Measurements from ENCODE around the gene RIMBP2.

Gene RIMBP2

GRCh38 chr12:130524759-130525158 is 191.3 kb downstream of the RIMBP2 start:
- no peak for DNase-seq

- DNase-seq = no peak
These were observed 192.1 kb downstream of the RIMBP2 start for GRCh38 chr12:130523863-130524614.

- DNase-seq = no peak
These were observed 192.9 kb downstream of the RIMBP2 start for GRCh38 chr12:130523208-130523607.

GRCh38 chr12:130522244-130522834 is 193.8 kb downstream of the RIMBP2 start:
- DNase-seq = no peak

GRCh38 chr12:130521375-130522124 is 194.5 kb downstream of the RIMBP2 start:
- no peak for DNase-seq

- no peak for DNase-seq
These were observed 195.3 kb downstream of the RIMBP2 start for GRCh38 chr12:130520784-130521183.

GRCh38 chr12:130517588-130517987 is 198.5 kb downstream of the RIMBP2 start:
- DNase-seq = no peak

GRCh38 chr12:130514149-130514551 is 201.9 kb downstream of the RIMBP2 start:
- peak; percentile 53 for DNase-seq

GRCh38 chr12:130513556-130513955 is 202.5 kb downstream of the RIMBP2 start:
- DNase-seq = no peak

GRCh38 chr12:130511285-130511684 is 204.8 kb downstream of the RIMBP2 start:
- DNase-seq = peak; percentile 58

- no peak for DNase-seq
These were observed 206.6 kb downstream of the RIMBP2 start for GRCh38 chr12:130509454-130509853.

GRCh38 chr12:130508847-130509246 is 207.3 kb downstream of the RIMBP2 start:
- no peak for DNase-seq

GRCh38 chr12:130508318-130508717 is 207.8 kb downstream of the RIMBP2 start:
- no peak for DNase-seq

GRCh38 chr12:130506844-130507243 is 209.3 kb downstream of the RIMBP2 start:
- DNase-seq = no peak

GRCh38 chr12:130504840-130505175 is 211.3 kb downstream of the RIMBP2 start:
- DNase-seq = no peak

- DNase-seq = no peak
These were observed 211.8 kb downstream of the RIMBP2 start for GRCh38 chr12:130504110-130504839.

GRCh38 chr12:130501821-130502220 is 214.3 kb downstream of the RIMBP2 start:
- DNase-seq = no peak

GRCh38 chr12:130500835-130501330 is 215.2 kb downstream of the RIMBP2 start:
- DNase-seq = no peak

- no peak for DNase-seq
These were observed 216.6 kb downstream of the RIMBP2 start for GRCh38 chr12:130499474-130499873.

- peak; percentile 49 for DNase-seq
These were observed 217.3 kb downstream of the RIMBP2 start for GRCh38 chr12:130498589-130499385.

- DNase-seq = no peak
These were observed 218.1 kb downstream of the RIMBP2 start for GRCh38 chr12:130497991-130498390.

GRCh38 chr12:130497321-130497720 is 218.8 kb downstream of the RIMBP2 start:
- DNase-seq = no peak

Data from NCI-H2171 treated with DMSO at 0.1 percent for 48 hours (cell line).